Tibial nerve (tissue), 4 donors: ENCODE results near the gene ATP11A. TPM values are rescaled to one million over a fixed set of nuclear protein-coding genes. Genes with fewer than 3 reads are reported as not detected.

Experiments used
- DNase-seq, 2 donors: peaks; one replicate each; pipeline ENCODE4 v3.0.0-alpha.2; 2019; ENCODE audit warnings: low spot score in 2 of 2
- H3K27ac ChIP-seq, 4 donors: fragments of 200-600 bp; sonication (generic) in 3 of 4; one replicate each; pipeline ENCODE4 v1.5.1; 2017 to 2019; ENCODE audit warnings: mild to moderate bottlenecking in 1 of 4
- H3K27me3 ChIP-seq, 2 donors: fragments of 200-600 bp; sonication (generic) in 1 of 2; one replicate each; pipeline versions ENCODE4 v1.5.1 to v1.6.0; 2017 to 2019
- H3K36me3 ChIP-seq, 3 donors: fragments of 200-600 bp; sonication (generic); one replicate each; pipeline ENCODE4 v1.5.1; 2018 to 2019
- H3K4me1 ChIP-seq, 4 donors: fragments of 200-600 bp; sonication (generic) in 3 of 4; one replicate each; pipeline ENCODE4 v1.5.1; 2017 to 2019
- H3K4me3 ChIP-seq, 4 donors: fragments of 200-600 bp; sonication (generic) in 3 of 4; one replicate each; pipeline ENCODE4 v1.5.1; 2017 to 2019; ENCODE audit warnings: mild to moderate bottlenecking in 1 of 4, moderate library complexity in 1 of 4
- H3K9me3 ChIP-seq, 4 donors: fragments of 200-600 bp; sonication (generic) in 3 of 4; one replicate each; pipeline ENCODE4 v1.5.1; 2017 to 2019
- EP300 ChIP-seq, 2 donors: sonication (generic); formaldehyde crosslinking; IDR thresholded peaks; one replicate each; pipeline ENCODE4 v1.6.1; 2017; ENCODE audit warnings: antibody characterized with exemption in 2 of 2, mild to moderate bottlenecking in 1 of 2
- POLR2A ChIP-seq, 2 donors: fragments of 450-650 bp; IDR thresholded peaks; one replicate each; pipeline ENCODE4 v1.6.1; 2017; ENCODE audit warnings: antibody characterized with exemption in 2 of 2, mild to moderate bottlenecking in 2 of 2, moderate library complexity in 2 of 2
- WGBS, 2 donors: methylation state at CpG; one replicate each; pipeline ENCODE4 v1.1.5; 2018; 5-methylcytosine and 5-hydroxymethylcytosine counted together
- total RNA-seq, 4 donors: library from RNA; depleted of rRNA; stranded (reverse); fragments of >200 nt; gene quantifications; one replicate each; pipeline ENCODE4 v1.1.0, GENCODE V29; 2016
- TF ChIP-seq, protein P1 (sequence below), 5 experiments: fragments of 200-600 bp in 3 of 5; fragments of 450-650 bp in 2 of 5; sonication (generic) in 3 of 5; IDR thresholded peaks; one replicate each; pipeline ENCODE4 v1.5.1; 2016 to 2019; ENCODE audit warnings: antibody characterized with exemption in 5 of 5, mild to moderate bottlenecking in 3 of 5, moderate library complexity in 2 of 5

The ATP11A gene
- total RNA-seq, 4 donors from 2014 or later: 24.7 to 61.5 (median 35.0) TPM

DNA sequence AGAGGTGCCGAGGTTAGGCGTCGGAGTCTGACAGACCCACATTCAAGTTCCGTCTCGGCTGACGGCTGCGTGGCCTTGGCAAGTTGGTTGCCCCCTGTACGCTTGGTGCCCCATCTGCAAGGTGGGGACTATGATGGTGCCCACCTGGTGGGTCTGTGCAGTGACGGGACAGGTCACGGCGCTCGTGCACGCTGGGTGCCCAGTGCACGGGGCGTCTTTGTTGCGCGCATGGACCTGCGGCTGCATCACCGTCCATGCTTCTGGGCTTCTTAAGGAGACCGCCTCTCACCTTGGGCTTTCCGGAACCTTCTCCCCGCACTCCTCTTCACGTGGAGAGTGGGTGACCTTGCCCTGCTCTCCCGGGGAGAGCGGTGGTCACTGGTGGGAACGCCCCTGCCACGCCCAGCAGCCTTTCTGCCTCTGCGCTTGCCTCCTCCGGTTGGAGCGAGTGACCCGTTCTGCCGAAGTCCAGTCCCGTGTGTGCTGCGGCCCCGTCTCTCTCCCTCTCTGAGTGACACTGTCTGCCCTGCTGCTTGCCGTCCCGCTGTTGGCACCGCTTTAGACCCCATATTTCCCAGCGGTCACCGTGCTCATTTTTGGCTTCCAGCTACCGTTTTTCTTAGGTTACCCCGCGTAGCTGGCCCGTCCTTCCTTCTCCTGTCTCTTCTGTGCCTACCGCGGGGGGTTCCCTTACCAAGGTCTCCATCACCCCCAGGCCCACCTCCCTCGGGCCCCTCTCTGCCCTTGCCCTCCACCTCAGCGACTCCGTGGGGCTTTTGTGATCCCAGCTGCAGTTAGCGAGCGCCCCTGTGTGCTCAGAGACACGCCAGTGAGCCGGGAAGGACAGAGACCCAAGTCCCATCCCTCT, 6.4 kb downstream of the ATP11A start:
- H3K9me3 ChIP-seq: no peaks in the 10 kb centered on the region
- peaks cover 0 to 18% (median 0%) of the 10 kb centered on the region in 3 donors for H3K36me3 ChIP-seq
- peaks cover 0 to 47% (median 7%) of the 10 kb centered on the region in 4 donors for H3K4me1 ChIP-seq
- H3K27ac ChIP-seq: no peak overlapping the region
- TF ChIP-seq POLR2A (IDR thresholded peaks at IDR 0.05) (no peak), EP300 (IDR thresholded peaks at IDR 0.05) (no peak)
- TF ChIP-seq, protein P1, sequence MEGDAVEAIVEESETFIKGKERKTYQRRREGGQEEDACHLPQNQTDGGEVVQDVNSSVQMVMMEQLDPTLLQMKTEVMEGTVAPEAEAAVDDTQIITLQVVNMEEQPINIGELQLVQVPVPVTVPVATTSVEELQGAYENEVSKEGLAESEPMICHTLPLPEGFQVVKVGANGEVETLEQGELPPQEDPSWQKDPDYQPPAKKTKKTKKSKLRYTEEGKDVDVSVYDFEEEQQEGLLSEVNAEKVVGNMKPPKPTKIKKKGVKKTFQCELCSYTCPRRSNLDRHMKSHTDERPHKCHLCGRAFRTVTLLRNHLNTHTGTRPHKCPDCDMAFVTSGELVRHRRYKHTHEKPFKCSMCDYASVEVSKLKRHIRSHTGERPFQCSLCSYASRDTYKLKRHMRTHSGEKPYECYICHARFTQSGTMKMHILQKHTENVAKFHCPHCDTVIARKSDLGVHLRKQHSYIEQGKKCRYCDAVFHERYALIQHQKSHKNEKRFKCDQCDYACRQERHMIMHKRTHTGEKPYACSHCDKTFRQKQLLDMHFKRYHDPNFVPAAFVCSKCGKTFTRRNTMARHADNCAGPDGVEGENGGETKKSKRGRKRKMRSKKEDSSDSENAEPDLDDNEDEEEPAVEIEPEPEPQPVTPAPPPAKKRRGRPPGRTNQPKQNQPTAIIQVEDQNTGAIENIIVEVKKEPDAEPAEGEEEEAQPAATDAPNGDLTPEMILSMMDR (IDR thresholded peaks at IDR 0.05): no peak
- 94 to 95% methylated on average over 53 of the region's 53 CpGs for WGBS, 2 donors
- H3K27me3 ChIP-seq: no peaks in the 10 kb centered on the region
- no peak for DNase-seq
- no peak overlapping the region for H3K4me3 ChIP-seq

DNA sequence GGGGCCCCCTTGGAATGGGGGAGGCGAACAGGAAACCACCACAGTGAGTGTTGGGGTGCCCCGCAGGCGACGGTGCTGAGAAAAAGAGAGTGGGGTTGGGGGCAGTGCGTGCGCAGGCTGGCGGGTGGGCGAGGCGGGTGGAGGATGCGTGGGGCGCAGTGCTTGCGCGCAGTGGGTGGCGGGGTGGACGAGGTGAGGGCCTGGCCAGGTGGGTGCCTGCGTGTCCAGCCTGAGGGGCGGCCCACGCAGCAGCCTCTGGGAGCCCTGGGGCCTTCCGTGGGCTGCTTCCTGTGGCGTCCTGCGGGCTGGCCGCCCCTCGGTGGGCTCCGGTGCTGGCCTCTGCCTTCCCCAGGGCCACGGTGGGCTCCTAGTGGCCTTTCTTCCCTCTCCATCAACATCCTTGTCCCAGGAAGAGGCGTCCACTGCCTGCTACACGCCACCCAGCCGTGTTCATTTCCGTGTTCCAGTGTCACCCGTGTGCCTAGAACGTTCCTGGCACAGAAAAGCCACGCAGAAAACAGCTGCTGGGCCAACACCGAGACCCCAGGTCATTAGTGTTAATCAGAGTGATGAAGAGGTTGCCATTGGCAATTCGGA, 7.1 kb downstream of the ATP11A start:
- Histone ChIP-seq H3K27ac (no peak overlapping the region), H3K36me3 (peaks cover 0 to 18% (median 0%) of the 10 kb centered on the region in 3 donors), H3K9me3 (no peaks in the 10 kb centered on the region), H3K27me3 (no peaks in the 10 kb centered on the region), H3K4me3 (no peak overlapping the region), H3K4me1 (peaks cover 0 to 41% (median 3%) of the 10 kb centered on the region in 4 donors)
- TF ChIP-seq EP300 (IDR thresholded peaks at IDR 0.05) (no peak), POLR2A (IDR thresholded peaks at IDR 0.05) (no peak)
- TF ChIP-seq, protein P1 (IDR thresholded peaks at IDR 0.05): no peak
- no peak for DNase-seq
- WGBS, 2 donors: 95 to 97% methylated on average over 34 of the region's 34 CpGs

DNA sequence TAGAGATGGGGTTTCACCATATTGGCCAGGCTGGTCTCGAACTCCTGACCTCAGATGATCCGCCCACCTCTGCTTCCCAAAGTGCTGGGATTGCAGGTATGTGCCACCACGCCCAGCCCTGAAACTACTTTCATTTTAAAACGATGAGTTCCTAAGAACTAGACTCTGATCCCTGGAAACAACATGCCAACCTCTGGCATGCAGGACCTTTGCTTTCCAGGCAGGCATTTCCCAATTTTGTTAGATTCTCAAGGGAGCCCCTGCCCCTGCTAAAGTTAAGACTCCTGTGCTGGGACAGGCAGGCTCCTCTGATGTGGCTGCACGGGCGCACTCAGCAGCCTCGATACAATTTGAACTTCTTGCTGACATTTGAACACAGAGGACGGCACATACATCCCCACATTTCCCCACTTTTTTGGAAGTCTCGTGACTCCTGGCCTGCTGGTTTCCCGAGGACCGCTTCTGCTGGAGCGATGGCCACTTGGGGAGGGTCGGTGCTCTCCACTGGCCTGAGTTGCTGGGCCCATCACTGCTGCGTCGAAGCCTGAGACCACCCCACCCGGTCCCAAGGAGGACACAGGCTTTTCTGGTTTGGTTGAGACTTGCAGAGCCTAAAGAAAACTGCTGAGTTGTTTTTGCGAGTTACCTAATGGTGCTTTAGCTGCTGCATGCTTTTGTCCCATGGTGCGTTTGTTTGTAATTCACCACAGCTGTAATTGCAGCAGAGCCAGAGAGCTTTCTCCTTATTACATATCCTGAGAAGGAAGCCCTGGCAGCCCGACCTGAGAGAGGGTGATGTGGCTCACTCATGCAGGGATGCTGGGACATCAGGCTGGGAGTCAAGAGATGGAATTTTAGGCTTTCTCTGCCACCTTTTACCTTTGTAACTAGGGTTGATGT, 8.2 kb downstream of the ATP11A start:
- Histone ChIP-seq H3K9me3 (no peaks in the 10 kb centered on the region), H3K36me3 (peaks cover 0 to 18% (median 0%) of the 10 kb centered on the region in 3 donors), H3K27ac (peak overlapping the region in 1 of 4 donors; percentile 17), H3K4me3 (no peak overlapping the region), H3K4me1 (peaks cover 0 to 30% (median 0%) of the 10 kb centered on the region in 4 donors), H3K27me3 (no peaks in the 10 kb centered on the region)
- no peak for TF ChIP-seq POLR2A (IDR thresholded peaks at IDR 0.05)
- TF ChIP-seq EP300 (IDR thresholded peaks at IDR 0.05): peak in 1 of 2 donors; percentile 11
- TF ChIP-seq, protein P1 (IDR thresholded peaks at IDR 0.05): no peak
- 66 to 70% methylated on average over 19 of the region's 19 CpGs for WGBS, 2 donors
- DNase-seq: peak in 1 of 2 donors; percentile 62

DNA sequence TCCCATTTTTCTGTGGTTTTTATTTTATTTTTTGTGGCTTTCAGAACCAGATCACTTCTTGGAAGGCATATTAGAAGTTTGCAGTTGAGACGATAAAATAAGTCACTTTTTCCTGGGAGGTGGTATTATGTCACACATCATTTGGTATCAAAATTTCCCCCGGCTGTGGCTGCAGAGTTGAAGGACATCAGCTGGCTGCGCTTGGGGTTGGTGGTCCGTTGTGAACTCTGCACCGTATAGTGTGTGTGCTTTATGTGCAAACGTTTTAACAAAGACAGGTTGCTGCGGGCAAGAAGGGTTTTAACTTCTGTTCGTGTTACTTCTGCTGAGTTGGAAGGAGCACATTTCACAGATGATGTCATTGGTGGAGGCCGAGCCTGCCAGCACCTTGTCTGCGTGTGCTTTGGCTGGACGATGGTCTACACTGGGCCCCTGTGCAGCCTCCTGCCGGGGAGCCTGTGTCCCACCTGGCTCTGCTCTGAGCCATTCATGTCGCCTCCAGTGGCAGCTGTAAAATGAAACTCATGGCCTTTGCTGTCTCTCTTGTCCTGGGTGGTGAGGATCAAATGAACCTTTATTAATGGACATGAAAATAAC, 9.6 kb downstream of the ATP11A start:
- Histone ChIP-seq H3K27me3 (no peaks in the 10 kb centered on the region), H3K27ac (no peak overlapping the region), H3K4me3 (no peak overlapping the region), H3K36me3 (peaks cover 0 to 18% (median 0%) of the 10 kb centered on the region in 3 donors), H3K4me1 (peaks cover 0 to 16% (median 0%) of the 10 kb centered on the region in 4 donors), H3K9me3 (no peaks in the 10 kb centered on the region)
- DNase-seq: no peak
- TF ChIP-seq, protein P1 (IDR thresholded peaks at IDR 0.05): no peak
- TF ChIP-seq EP300 (IDR thresholded peaks at IDR 0.05): no peak
- no peak for TF ChIP-seq POLR2A (IDR thresholded peaks at IDR 0.05)
- 78 to 83% methylated on average over 13 of the region's 13 CpGs for WGBS, 2 donors
